GM23338 (cell line): Measurements from ENCODE around the gene SLC30A1. TPM values are rescaled to one million over a fixed set of nuclear protein-coding genes. Genes with fewer than 3 reads are reported as not detected.

ENCODE experiments used
- ATAC-seq: fragments of 200-7000 bp; cut with Tn5 transposase; 3 replicates; pipeline ENCODE4 v1.9.1; 2020
- DNase-seq: peaks from one replicate; pipeline ENCODE4 v3.0.0-alpha.2; 2015; ENCODE audit warnings: low spot score
- H2AFZ ChIP-seq: fragments of 200-600 bp; sonication (generic); 2 replicates; pipeline ENCODE4 v1.8.0; 2016; ENCODE audit warnings: antibody characterized with exemption, mild to moderate bottlenecking, moderate library complexity
- H3F3A ChIP-seq: fragments of 200-600 bp; sonication (generic); replicated peaks from 2 replicates; pipeline ENCODE4 v1.8.0; 2017; ENCODE audit warnings: antibody characterized with exemption, mixed run types, low read depth
- H3K27ac ChIP-seq: fragments of 200-600 bp; sonication (generic); 2 replicates; pipeline ENCODE4 v1.6.1; 2016; ENCODE audit warnings: low read depth
- H3K27me3 ChIP-seq: fragments of 200-600 bp; sonication (generic); 2 replicates; pipeline ENCODE4 v1.8.0; 2016; ENCODE audit warnings: mild to moderate bottlenecking, mixed run types, moderate library complexity; ENCODE audit not compliant: insufficient read depth
- H3K36me3 ChIP-seq: fragments of 200-600 bp; sonication (generic); 2 replicates; pipeline ENCODE4 v1.8.0; 2016; ENCODE audit warnings: mild to moderate bottlenecking; ENCODE audit not compliant: insufficient read depth
- H3K4me1 ChIP-seq: fragments of 200-600 bp; sonication (generic); 2 replicates; pipeline ENCODE4 v1.8.0; 2016; ENCODE audit warnings: mild to moderate bottlenecking, moderate library complexity; ENCODE audit not compliant: insufficient read depth
- H3K4me2 ChIP-seq: fragments of 200-600 bp; sonication (generic); 2 replicates; pipeline ENCODE4 v1.7.1; 2017; ENCODE audit warnings: mixed run types
- H3K4me3 ChIP-seq: fragments of 200-600 bp; sonication (generic); 2 replicates; pipeline ENCODE4 v1.6.1; 2016; ENCODE audit warnings: mixed run types
- H3K79me2 ChIP-seq: fragments of 200-600 bp; sonication (generic); replicated peaks from 2 replicates; pipeline ENCODE4 v1.8.0; 2017; ENCODE audit warnings: mild to moderate bottlenecking; ENCODE audit not compliant: insufficient read depth
- H3K9me2 ChIP-seq: fragments of 200-600 bp; sonication (generic); 2 replicates; pipeline ENCODE4 v1.8.0; 2017; ENCODE audit not compliant: insufficient read depth
- H4K20me1 ChIP-seq: fragments of 200-600 bp; sonication (generic); replicated peaks from 2 replicates; pipeline ENCODE4 v1.8.0; 2017; ENCODE audit warnings: mild to moderate bottlenecking; ENCODE audit not compliant: insufficient read depth
- H3K27ac Mint-ChIP-seq: 2 replicates; pipeline ENCODE4 v1.8.0; 2020; ENCODE audit warnings: inconsistent platforms, mild to moderate bottlenecking, moderate library complexity, mixed read lengths
- H3K27me3 Mint-ChIP-seq: 3 replicates; pipeline ENCODE4 v1.8.0; 2022; ENCODE audit warnings: low read depth, mild to moderate bottlenecking, moderate library complexity, mixed read lengths, inconsistent platforms; ENCODE audit not compliant: insufficient read depth, poor library complexity
- H3K36me3 Mint-ChIP-seq: 3 replicates; pipeline ENCODE4 v1.8.0; 2021; ENCODE audit warnings: low read depth, mild to moderate bottlenecking, inconsistent platforms, moderate library complexity, mixed read lengths
- H3K4me1 Mint-ChIP-seq: 3 replicates; pipeline ENCODE4 v1.8.0; 2020; ENCODE audit warnings: mild to moderate bottlenecking, inconsistent platforms, mixed read lengths
- H3K4me3 Mint-ChIP-seq: 3 replicates; pipeline ENCODE4 v1.8.0; 2021; ENCODE audit warnings: moderate library complexity, mild to moderate bottlenecking, inconsistent platforms, mixed read lengths
- H3K9me3 Mint-ChIP-seq: 3 replicates; pipeline ENCODE4 v1.8.0; 2020; ENCODE audit warnings: moderate library complexity, mild to moderate bottlenecking, inconsistent platforms, mixed read lengths
- CREB1 ChIP-seq: fragments of 250-450 bp; sonication (Bioruptor Pico); IDR thresholded peaks from 2 replicates; pipeline ENCODE4 v1.5.0; 2020; ENCODE audit warnings: low read depth, mild to moderate bottlenecking, moderate library complexity
- CTCF ChIP-seq, 2 experiments: fragments of 200-600 bp in 1 of 2; sonication (generic) in 1 of 2; conservative IDR thresholded peaks; 2 replicates each; pipeline versions ENCODE4 v1.5.1 to v1.6.1; 2016 to 2017; ENCODE audit warnings: antibody characterized with exemption in 2 of 2, low read depth in 2 of 2, mild to moderate bottlenecking in 2 of 2, moderate library complexity in 1 of 2
- ETS1 ChIP-seq: IDR thresholded peaks from 2 replicates; pipeline ENCODE4 v1.6.1; 2016; ENCODE audit warnings: antibody characterized with exemption
- EZH2 ChIP-seq: fragments of 200-600 bp; sonication (generic); IDR thresholded peaks from one replicate; pipeline ENCODE4 v1.8.0; 2017; ENCODE audit warnings: antibody characterized with exemption, mild to moderate bottlenecking, low read depth; ENCODE audit not compliant: unreplicated experiment
- EZH2phosphoT487 ChIP-seq: fragments of 200-600 bp; sonication (generic); IDR thresholded peaks from one replicate; pipeline ENCODE4 v1.8.1; 2018; ENCODE audit warnings: antibody characterized with exemption; ENCODE audit not compliant: unreplicated experiment
- JUNB ChIP-seq: IDR thresholded peaks from one replicate; pipeline ENCODE4 v1.6.1; 2016; ENCODE audit warnings: antibody characterized with exemption; ENCODE audit not compliant: unreplicated experiment
- NANOG ChIP-seq: IDR thresholded peaks from 2 replicates; pipeline ENCODE4 v1.6.1; 2016; ENCODE audit warnings: antibody characterized with exemption, borderline replicate concordance
- POLR2AphosphoS5 ChIP-seq: IDR thresholded peaks from 2 replicates; pipeline ENCODE4 v1.6.1; 2016; ENCODE audit warnings: antibody characterized with exemption, low read depth
- REST ChIP-seq: IDR thresholded peaks from one replicate; pipeline ENCODE4 v1.6.1; 2018; ENCODE audit warnings: antibody characterized with exemption; ENCODE audit not compliant: unreplicated experiment
- STAT1 ChIP-seq: IDR thresholded peaks from one replicate; pipeline ENCODE4 v1.6.1; 2016; ENCODE audit warnings: antibody characterized with exemption; ENCODE audit not compliant: unreplicated experiment
- ZNF114 ChIP-seq: fragments of 250-450 bp; sonication (Bioruptor Pico); IDR thresholded peaks from 2 replicates; pipeline ENCODE4 v1.5.0; 2020; ENCODE audit warnings: mild to moderate bottlenecking, moderate library complexity
- ZNF331 ChIP-seq: fragments of 250-450 bp; sonication (Bioruptor Pico); IDR thresholded peaks from 2 replicates; pipeline ENCODE4 v1.5.0; 2020; ENCODE audit warnings: low read depth, mild to moderate bottlenecking, moderate library complexity
- ZNF462 ChIP-seq: fragments of 250-450 bp; sonication (Bioruptor Pico); IDR thresholded peaks from 2 replicates; pipeline ENCODE4 v1.5.0; 2020; ENCODE audit warnings: mild to moderate bottlenecking, moderate library complexity
- polyA plus RNA-seq: library from polyadenylated mRNA; unstranded; fragments of >200 nt; fragmentation: Nextera tagmentation; extraction: Ambion mirVana; gene quantifications from 2 replicates; pipeline ENCODE4 v1.2.1, GENCODE V29; 2016
- total RNA-seq: library from RNA; depleted of rRNA; stranded (reverse); fragments of >200 nt; shearing (Covaris generic); gene quantifications from 2 replicates; pipeline ENCODE4 v1.2.3, GENCODE V29; 2014

The SLC30A1 gene
- total and polyA plus RNA-seq, 2 experiments from 2014 or later: 3.3 to 17.7 TPM

GRCh38 chr1:211534545-211535291 is 44.2 kb downstream of the SLC30A1 start:
- no peaks in the 10 kb centered on the region; the same call in 2 of the 3 replicates for H3K9me3 Mint-ChIP-seq
- H3K27me3 ChIP-seq: no peaks in the 10 kb centered on the region
- no peak overlapping the region; the same call in 1 of the 2 replicates for H2AFZ ChIP-seq
- H4K20me1 ChIP-seq: no peaks in the 10 kb centered on the region
- ATAC-seq: no peak
- no peaks in the 10 kb centered on the region for H3K36me3 ChIP-seq
- no peak overlapping the region for H3K4me3 ChIP-seq
- H3K27ac Mint-ChIP-seq: no peak overlapping the region
- H3K36me3 Mint-ChIP-seq: no peaks in the 10 kb centered on the region
- H3K4me1 ChIP-seq: no peaks in the 10 kb centered on the region
- no peak for DNase-seq
- no peaks in the 10 kb centered on the region for H3F3A ChIP-seq
- no peak for TF ChIP-seq POLR2AphosphoS5
- TF ChIP-seq EZH2phosphoT487: no peak
- TF ChIP-seq REST: no peak
- no peak for TF ChIP-seq JUNB
- no peak for TF ChIP-seq STAT1
- TF ChIP-seq ETS1: no peak
- no peak for TF ChIP-seq CTCF (conservative IDR thresholded peaks at IDR 0.05; ENCODE audit: low read depth in 2 of 2)
- no peak for TF ChIP-seq ZNF114 (CRISPR knock-in tag)
- no peak for TF ChIP-seq ZNF462 (CRISPR knock-in tag)
- TF ChIP-seq CREB1 (CRISPR knock-in tag): no peak
- no peak for TF ChIP-seq ZNF331
- no peak for TF ChIP-seq EZH2
- TF ChIP-seq NANOG: no peak
- no peaks in the 10 kb centered on the region for H3K79me2 ChIP-seq
- H3K4me2 ChIP-seq: no peak overlapping the region
- H3K9me2 ChIP-seq: no peaks in the 10 kb centered on the region
- H3K27me3 Mint-ChIP-seq: peaks cover 13% of the 10 kb centered on the region
- H3K27ac ChIP-seq: no peak overlapping the region
- H3K4me3 Mint-ChIP-seq: no peak overlapping the region
- H3K4me1 Mint-ChIP-seq: peaks cover 8% of the 10 kb centered on the region; the same call in 2 of the 3 replicates
